Glomerular visceral epithelial cell (primary cell): ENCODE results near the gene RAC2.
A peak's percentile ranks its signal among the peaks of the same experiment; 100 is the strongest.
"Not testable (repeated sequence)": the region's sequence is repeated elsewhere in the genome, so short reads cannot be mapped to it uniquely, and the experiment has no call there.

Experiments
- DNase-seq: peaks from one replicate; pipeline ENCODE4 v3.0.0-alpha.2; 2016; ENCODE audit errors: extremely low spot score

The RAC2 gene

DNA sequence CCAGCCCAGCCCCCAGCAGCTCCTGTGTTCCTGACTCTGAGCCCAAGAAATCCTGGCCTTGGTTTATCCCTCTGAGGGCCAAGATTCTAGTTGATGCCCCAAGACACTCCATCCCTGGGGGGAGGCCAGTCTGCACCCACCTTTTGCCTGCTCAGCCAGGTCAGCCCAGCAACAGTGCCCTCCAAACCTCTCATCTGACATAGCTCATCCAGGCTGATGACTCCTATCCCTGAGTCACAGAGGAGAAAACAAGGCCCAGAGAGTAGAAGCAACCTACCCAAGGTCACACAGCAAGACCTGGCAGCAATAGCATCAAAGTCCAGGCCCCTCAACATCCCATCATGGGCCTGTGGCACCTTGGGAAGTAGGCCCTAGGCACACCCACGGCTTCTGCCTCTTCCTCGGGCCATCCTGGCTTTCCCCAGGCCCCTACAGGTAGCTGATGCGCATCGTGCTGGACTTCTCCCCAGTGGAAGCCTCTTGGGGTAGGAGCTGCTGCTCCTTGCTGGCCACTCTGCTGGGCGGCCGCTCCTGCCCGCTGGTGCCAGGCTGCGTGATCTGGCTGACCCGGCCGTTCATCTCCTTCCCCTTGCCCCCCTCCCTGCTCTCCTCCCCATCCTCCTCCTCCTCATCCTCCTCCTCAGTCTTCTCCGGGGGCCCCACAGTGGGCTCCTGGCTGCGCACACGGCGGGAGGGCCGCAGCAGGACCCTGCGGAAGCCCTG is 37.8 kb downstream of the RAC2 start:
- DNase-seq: no peak

DNA sequence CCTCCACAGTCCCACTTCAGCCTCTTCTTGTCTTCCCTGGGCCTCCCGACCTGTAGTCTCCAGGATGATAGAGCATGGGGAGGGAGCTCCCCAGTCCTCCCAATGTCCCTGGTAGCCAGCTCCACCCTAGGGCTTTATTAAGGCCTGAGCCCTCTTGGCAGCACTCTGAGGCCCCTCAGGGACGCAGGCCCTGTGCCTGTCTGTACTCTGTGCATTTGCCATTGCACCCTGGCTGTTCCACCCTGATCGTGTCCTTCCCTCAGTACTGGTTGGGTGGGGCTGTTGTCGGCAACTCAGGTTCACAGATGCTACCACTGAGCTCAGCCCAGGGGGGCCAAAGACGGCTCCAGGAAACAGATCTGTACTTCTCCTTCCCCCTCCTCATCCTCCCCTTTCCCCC is 39.0 kb downstream of the RAC2 start:
- no peak for DNase-seq

DNA sequence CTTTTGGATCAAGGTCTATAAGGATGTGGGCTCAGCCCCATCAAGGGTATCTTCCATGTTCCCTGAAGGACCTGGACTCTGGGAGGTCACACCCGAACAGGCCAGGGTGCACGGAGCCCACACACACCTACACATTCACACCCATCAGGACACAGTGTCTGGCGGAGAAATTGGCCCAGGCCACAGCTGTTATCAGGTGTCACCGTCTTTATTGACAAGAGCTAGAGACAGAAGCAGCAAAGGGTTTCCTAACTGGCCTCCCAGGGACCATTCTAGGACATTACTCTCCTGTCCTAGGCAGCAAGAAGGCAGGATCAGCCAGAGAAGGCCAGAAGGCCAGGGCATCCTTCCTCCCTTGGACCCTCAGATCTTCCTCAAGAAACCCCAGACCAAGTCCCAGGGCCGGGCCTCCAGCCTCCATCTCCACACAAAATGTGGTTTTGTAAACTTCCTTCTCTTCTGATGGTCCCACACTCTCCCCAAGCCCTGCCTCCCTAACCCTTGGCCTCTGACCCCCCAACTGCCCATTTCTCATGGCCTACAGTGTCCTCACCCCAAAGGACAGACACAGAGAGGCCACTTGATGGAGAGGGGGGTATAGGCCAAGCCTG is 39.9 kb downstream of the RAC2 start:
- DNase-seq: no peak

DNA sequence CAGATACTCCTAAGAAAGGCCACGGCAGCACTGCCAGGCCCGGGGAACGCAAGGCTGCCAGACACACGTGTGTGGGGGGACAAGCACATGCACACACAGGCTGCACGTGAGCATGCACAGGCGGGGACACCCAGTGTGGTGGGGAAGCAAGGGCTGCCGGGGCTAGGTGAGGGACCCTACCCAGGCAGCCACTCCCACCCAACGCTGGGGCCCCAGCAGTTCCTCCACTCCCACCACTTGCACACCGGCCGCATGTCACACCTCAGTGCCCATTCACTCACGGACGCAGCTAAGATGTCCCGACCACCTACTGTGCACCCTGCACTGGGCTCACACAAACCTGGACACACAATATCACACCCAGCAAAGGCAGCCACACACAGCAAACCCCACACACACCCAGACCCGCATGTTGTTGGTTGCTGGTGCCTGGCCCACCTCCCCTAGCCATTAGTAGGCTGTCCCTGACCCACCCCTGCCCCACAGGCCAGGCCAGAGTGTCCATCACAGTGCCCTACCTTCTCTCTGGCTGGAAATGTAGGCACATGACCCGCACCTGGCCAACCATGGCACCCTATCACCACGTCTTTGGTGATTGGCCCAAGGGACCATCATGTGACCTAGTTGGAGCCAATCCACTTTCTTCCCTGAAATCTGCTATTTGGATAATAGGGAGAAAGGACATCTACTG is 40.6 kb downstream of the RAC2 start:
- no peak for DNase-seq

DNA sequence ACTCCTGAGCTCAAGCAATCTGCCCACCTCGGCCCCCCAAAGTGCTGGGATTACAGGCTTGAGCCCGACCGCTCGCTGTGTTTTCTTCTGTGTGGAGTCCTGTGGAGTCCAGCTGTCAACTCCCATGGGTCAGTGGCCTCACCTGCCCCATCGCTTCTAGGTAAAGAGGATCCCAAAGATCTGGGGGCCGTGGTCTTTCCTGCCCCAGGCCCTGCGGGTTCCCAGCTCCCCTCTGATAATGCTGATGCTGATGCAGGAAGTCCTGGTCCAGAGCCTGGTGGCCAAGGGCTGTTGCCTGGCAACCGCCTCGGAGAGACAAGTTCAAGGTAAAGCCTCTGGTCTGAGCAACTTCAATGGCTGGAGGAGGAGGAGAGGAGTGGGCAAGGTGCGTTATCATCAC is 41.4 kb downstream of the RAC2 start:
- no peak for DNase-seq

DNA sequence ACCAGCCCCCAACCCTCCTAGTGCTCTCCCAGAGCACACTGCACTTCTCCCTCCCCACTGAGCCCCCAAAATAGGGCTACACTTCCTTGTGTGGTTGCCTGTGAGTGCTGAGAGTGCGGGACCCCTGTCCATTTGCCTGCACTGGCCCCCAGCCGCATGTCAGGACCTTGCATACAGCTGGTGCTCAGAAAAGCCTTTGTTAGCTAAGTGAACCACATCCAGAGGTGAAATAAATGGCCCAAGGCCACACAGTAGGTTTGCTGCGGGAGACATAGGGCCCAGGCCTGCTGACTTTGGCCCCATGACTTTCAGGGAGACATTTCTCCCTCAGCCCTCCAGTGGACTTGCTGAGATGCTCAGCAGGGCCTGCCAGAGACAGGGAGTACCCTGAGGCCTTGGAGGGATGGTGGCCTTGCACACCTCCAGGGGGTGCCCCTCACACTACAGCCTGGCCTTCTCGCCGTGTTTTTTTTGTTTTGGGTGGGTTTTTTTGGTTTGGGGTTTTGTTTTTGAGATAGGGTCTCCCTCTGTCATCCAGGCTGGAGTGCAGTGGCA is 42.0 kb downstream of the RAC2 start:
- DNase-seq: no peak

DNA sequence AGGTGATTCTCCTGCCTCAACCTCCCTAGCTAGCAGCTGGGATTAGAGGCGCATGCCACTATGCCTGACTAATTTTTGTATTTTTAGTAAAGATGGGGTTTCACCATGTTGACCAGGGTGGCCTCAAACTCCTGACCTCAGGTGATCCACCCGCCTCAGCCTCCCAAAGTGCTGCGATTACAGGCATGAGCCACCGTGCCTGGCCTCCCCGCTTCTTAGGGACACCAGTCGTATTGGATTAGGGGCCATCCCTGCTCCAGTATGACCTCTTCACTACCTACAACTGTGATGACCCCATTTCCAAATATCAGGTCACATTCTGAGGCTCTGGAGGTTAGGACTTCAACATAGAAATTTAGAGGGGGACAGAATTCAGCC is 42.6 kb downstream of the RAC2 start:
- not testable (repeated sequence) for DNase-seq

DNA sequence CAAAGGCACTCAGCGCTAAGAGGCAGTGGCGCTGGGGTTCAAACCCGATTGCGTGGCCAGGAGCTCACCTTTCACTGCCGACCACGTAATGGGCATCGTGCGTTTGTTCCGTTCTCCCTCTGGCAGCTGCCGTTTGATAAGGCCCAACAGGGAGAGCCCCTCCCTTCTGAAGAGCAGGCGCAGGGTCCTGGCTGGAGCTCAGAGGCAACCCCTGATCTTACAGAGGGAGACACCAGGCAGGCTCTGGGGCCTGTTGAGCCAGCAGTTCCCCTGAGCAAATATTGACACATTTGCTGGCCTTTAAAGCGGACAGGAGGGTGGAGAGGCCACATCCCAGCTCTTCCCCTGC is 44.3 kb downstream of the RAC2 start:
- no peak for DNase-seq

DNA sequence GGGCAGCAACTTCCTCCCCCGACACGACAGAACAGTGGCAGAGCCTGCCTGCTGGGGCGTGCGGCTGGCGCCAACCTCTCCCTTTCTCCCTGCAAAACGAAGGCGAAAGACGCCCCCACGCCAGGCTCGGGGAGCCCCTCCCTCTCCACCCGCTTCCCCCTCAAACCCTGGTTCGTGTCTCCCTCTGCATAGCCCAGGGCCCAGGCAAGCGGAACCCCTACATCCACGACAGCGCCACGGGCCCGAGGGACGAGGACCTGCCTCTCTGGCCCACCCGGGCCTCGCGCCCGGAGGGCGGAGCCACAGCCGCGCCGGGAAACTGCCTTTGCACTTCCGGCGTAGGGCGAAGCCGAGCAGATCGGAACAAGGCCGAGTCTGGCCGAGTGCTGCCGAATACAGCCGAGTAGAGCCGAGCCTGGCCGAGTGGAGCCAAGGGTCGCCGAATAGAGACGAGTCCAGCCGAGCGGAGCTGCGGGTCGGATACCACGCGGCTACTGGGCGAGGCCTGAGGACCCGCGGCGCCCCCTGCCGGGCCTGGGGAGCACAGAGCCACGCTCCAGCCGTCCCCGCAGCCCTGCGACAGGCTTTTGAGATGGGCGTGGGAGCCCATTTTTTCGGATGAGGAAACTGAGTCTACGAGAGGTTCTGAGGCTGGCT is 44.8 kb downstream of the RAC2 start:
- peak; percentile 98 for DNase-seq

DNA sequence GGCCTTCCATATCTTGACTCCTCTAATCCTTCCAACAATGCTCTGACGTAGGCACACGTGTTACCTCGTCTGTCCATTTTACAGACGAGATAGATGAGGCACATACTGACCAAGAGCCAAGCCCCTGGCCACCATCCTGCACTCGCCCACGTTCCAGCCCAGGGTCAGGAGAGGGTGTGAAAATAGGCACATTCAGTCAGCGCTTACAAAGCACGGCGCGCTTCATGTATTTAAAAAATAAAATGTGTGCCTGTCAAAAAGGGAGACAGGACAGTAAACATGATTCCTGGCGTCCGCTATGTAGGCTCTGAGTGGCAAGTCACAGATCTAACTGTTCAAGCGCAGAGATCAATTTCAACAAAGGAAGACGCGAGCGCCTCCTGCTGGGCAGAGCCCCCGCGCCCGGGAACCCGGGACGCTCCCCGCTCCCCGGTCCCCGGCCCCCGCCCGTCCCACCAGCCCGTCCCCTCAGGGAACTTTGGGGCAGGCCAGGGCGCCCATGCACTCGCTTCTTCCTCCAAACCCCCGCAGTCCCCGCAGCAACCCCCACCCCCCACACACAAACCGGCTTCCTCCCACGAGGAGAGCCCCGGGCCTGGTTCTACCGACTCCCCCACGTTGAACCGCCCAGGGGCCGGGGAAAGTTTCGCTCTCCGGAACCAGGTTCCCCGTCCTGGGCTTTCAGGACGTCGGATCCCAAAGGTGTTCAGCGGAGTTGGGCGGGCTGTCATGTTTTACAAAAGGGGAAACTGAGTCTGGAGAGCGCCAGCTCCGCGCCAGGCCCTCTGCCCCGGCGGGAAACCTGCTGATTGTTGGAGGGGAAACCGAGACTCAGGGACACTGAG is 45.6 kb downstream of the RAC2 start:
- DNase-seq: peak; percentile 74

DNA sequence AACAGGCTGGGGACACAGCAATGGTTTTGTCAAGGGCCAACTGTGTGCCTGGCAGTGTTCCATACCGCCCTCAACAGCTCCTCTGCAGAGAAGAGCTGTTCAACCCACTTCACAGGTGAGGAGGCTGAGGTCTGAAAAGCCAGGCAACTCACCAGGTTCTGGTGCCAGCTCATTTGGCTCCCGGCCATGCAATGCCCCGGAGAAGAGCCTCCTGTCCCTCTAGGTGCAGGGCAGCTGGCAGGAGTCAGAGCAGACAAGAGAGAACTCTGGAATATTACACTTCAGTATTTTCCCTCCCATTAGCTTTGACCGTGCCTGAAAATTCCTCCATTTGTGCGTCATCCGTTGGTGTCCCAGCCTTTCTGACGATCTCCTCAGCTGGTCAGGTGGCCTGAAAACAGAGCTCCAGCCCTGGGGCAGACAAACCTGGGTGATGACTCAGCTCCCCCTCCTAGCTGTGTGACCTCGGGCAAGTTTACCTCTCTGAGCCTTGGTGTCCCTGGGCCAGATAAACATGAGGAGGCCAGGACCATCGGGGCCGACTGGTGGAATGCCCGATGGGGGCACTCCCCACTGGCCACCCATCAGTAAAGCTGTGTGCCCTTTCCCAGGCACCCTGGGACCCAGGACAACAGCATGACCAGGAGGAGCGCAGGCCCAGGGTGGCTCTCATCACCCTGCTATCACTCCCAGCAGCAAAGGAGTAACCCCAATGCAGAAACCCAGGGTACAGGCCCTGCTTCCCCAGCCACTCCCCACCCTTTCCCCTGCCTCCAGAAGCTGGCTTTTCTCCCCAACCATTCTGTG is 46.4 kb downstream of the RAC2 start:
- DNase-seq: peak; percentile 90

DNA sequence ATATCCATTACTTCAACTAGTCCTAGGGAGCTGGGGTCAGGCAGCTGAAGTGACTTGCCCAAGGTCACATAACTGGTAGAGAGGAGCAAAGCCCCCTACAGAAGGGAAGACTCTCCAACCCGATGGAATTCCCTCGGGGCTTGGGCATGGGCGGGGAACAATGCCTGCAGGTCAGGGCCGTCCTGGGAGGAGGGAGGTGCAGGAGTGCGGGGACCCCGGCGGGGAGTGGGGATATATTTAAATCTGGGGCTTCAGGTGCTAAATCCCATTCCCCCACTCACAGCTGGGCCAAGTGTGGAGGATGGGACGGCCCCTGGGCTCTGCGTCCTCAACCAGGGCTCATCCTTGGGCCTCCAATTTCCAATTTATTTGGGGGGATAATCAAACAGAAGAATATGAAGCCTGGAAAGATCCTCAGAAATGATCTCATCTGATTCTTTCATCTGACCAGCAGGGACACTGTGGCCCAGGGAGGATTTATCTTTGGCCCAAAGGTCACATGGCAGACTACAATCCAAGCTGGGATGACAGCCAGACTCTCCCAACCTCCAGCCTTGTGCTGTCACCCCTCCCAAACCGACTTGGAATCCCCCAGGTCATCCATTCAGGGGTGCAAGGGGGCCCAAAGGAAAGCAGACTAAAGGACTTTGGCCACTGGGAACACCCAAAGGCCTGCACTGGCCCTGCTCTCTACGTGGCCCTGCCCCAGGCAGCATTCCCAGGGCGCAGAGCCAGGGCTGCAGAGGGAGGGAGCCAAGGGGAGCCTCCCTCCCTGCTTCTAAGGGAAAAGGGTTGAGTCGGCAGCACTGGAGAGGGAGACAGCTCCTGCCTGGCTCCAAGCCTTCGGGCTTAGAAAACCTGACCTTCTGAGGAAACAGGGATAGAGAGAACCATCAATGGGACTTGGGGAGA is 47.3 kb downstream of the RAC2 start:
- DNase-seq: peak; percentile 63

DNA sequence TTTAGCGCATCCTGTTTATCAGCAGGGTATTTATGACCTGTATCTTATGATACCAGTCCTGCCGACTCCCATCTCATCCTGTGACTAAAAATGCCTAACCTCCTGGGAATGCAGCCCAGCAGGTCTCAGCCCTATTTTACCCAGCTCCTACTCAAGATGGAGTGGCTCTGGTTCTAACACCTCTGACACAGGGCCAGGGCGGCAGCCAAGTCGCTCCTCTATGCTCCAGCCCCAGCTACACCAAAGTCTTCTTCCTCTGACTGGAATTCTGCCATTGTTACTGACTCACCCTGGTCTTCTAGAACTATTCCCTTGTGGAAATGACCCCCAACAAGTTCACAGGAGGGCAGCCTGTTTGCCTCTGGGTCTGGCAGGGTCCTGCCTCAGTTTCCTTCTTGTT is 48.1 kb downstream of the RAC2 start:
- no peak for DNase-seq

DNA sequence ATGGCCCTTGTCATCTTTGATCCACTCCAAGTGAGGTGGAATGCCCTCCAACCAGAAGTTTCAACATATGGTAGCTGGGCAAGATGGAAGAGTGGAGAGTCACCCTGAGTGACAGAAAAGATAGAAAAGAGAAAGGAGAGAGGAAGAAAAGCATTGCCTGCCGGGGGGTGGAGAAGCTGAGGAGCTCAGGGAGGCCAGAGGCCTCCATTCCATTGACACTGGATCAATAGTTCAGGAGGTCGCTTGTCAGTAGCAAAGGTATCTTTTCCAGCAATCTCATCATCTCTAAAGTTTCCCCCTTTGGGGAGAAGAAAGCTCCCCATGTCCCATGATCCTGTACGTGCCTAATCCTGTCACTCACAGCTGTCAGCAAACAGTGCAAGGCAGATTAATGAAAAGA is 49.3 kb downstream of the RAC2 start:
- DNase-seq: no peak

DNA sequence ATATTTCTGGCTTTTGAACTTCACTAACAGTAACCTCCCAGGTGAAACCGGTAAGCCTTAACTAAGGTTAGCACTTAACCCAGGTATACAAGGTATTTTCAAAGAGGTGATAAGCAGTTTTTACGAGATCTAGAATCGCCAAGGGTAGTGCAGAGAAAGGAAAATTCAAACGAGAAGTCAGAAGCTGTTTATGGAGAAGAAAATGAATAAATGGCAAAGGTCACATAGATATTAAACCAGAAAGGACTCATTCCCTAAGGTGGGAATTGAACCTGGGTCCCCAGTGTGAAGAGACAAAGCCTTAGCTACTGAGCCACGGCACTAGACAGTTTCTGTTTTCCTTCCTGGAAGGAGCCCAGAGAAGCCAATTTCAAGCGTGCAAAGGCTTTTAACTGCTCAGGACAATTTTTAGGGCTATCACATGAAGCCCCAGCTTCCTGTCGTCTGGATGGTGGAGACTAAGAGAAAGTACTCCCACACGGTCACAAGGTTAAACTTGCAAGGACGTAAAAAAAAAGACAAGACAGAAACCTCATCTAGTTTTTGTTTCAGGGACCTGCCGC is 50.4 kb downstream of the RAC2 start:
- DNase-seq: no peak

DNA sequence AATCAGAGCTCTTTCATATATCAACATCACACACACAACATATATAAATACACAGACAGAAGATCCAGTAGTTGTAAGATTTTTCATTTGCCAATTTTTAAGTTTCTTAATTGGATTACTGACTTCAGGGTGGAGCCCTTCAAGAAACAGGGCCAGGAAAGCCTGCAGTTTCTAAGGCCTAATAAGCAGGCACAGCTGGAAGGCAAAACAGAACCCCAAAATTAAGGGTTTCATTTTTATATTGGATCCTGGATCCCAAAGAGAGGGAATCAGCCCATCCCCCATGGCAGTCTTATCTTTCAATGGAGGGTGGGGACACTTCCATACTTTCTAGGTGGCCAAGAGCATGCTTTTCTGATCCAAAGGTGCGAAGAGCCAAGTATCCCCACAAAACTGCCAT is 51.3 kb downstream of the RAC2 start:
- DNase-seq: no peak

DNA sequence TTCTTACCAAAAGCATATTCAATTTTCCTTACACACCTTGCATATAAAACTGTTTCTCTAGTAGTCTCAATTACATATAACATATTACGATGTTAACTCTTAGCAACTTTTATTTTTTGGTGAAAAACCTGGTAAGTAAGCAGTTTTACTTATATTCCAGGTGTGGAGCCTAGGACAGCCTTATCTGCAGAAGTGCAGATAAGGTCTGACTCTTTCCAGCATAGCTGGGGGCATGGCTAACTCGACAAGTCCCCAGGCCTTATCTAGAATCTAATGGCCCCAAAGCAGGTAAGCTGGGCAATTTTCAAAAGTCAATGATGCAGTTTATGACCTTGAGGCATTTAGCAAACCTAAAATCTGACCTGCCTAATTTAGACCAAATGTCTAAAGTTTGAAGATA is 51.9 kb downstream of the RAC2 start:
- no peak for DNase-seq

DNA sequence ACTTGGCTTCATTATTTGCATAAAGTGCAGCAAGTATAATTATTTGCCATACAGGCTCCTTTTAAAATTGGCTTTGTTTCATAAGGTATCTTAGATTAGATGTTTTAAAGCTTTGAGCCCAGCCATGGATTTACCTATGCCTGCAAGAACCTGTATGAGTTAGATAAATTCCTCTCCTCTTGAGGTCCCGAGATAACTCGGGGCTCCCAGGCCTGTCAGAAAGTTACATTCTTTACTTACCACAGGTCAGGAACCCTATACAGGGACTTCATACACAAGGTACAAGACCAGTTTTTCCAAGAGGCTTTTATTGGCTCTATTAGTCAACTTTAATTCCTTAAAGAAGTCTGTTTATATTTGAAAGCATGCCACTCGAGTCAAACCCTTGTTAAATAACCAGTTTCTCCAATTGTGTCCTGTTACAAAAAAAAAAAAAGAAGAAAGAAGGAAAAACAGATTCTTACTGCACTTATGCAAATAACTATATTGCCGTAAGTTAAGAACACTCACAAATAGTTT is 53.7 kb downstream of the RAC2 start:
- DNase-seq: no peak

DNA sequence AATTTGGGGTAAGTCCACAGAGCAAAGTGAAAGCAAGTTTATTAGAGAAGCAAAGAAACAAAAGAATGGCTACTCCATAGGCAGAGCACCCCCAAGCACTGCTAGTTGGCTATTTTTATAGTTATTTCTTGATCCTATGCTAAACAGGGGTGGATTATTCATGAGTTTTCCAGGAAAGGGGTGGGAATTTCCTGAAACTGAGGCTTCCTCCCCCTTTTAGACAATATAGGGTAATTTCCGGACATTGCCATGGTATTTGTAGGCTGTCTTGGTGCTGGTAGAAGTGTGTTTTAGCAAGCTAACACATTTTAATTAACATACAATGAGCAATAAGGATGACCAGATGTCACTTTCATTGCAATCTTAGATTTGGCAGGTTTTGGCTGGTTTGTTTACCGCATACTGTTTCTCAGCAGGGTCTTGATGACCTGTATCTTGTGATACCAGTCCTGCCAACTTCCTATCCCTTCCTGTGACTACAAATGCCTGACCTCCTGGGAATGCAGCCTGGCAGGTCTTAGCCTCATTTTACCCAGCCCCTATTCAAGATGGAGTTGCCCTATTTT is 55.1 kb downstream of the RAC2 start:
- no peak for DNase-seq
